ENCODE data around the gene BICDL2. TPM values are rescaled to one million over a fixed set of nuclear protein-coding genes. Genes with fewer than 3 reads are reported as not detected.

The BICDL2 gene
- total and polyA plus RNA-seq, 9 of the 15 experiments (the other 6 are each of a cell fraction or from before 2014, with no cell fraction given), result 0.09 to 0.28 (median 0.09) TPM; not detected in 6

DNA sequence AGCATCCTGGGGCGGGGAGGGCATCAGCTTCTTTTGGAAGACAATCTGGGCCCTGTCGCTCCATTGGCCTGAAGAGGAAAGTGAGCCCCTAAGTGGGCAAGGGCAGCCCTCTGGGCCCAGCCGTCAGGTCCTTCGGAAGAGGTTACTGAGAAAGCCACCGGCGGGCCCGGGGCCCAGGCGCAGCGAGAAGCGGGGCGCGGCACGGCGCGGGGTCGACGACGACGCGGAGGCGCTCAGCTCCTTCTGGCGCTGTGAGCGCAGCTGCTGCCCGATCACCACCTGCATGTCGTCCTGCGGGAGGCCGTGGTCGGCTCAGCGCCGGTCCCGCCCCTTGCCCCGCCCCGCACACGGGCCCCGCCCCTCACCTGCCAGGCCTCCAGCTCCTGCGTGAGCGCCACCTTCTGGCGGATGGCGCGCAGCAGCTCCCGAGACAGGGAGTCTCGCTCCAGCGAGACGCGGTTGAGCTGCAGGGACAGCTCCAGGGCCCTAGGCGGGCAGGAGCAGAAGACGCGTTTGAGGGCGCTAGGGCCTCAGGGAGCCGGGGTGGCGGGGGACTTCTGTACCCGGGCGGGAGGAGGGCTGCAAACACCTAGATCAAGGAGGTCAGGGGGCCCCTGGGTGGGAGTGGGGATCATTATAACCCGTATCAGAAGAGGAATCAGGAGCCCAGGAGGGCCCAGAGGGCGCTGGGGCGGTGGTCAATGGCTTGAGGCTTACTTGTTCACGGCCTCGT lies 8.6 kb downstream of the BICDL2 start (continued):
- TF ChIP-seq ZFP1 (CRISPR knock-in tag; IDR thresholded peaks at IDR 0.05) (no peak), XRCC3 (IDR thresholded peaks at IDR 0.05) (no peak), ZFX (CRISPR knock-in tag; IDR thresholded peaks at IDR 0.05) (peak; percentile 30; the same call in 1 of the 2 replicates), CXXC5 (CRISPR knock-in tag; IDR thresholded peaks at IDR 0.05) (peak; percentile 51), RBM39 (optimal IDR thresholded peaks at IDR 0.05; ENCODE audit: low read depth, low read length) (no peak), CHD1 (IDR thresholded peaks at IDR 0.05; ENCODE audit: low read length) (no peak), MYC (IDR thresholded peaks at IDR 0.05; ENCODE audit: low read depth, low read length) (peak; percentile 37; the same call in 1 of the 2 replicates), MYC (CRISPR knock-in tag; IDR thresholded peaks at IDR 0.05; ENCODE audit: borderline replicate concordance, low read depth) (no peak), ZNF57 (CRISPR knock-in tag; IDR thresholded peaks at IDR 0.05) (no peak), HIVEP1 (CRISPR knock-in tag; IDR thresholded peaks at IDR 0.05) (no peak), BRF1 (IDR thresholded peaks at IDR 0.05; ENCODE audit: borderline replicate concordance, extremely low read depth, insufficient read length) (no peak), CTBP1 (IDR thresholded peaks at IDR 0.05; ENCODE audit: borderline replicate concordance) (peak; percentile 81)
- TF ChIP-seq, protein P1, sequence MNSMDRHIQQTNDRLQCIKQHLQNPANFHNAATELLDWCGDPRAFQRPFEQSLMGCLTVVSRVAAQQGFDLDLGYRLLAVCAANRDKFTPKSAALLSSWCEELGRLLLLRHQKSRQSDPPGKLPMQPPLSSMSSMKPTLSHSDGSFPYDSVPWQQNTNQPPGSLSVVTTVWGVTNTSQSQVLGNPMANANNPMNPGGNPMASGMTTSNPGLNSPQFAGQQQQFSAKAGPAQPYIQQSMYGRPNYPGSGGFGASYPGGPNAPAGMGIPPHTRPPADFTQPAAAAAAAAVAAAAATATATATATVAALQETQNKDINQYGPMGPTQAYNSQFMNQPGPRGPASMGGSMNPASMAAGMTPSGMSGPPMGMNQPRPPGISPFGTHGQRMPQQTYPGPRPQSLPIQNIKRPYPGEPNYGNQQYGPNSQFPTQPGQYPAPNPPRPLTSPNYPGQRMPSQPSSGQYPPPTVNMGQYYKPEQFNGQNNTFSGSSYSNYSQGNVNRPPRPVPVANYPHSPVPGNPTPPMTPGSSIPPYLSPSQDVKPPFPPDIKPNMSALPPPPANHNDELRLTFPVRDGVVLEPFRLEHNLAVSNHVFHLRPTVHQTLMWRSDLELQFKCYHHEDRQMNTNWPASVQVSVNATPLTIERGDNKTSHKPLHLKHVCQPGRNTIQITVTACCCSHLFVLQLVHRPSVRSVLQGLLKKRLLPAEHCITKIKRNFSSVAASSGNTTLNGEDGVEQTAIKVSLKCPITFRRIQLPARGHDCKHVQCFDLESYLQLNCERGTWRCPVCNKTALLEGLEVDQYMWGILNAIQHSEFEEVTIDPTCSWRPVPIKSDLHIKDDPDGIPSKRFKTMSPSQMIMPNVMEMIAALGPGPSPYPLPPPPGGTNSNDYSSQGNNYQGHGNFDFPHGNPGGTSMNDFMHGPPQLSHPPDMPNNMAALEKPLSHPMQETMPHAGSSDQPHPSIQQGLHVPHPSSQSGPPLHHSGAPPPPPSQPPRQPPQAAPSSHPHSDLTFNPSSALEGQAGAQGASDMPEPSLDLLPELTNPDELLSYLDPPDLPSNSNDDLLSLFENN (IDR thresholded peaks at IDR 0.05; ENCODE audit: low read depth in 2 of 2, low read length in 2 of 2), result no peak
- TF ChIP-seq, protein P2, sequence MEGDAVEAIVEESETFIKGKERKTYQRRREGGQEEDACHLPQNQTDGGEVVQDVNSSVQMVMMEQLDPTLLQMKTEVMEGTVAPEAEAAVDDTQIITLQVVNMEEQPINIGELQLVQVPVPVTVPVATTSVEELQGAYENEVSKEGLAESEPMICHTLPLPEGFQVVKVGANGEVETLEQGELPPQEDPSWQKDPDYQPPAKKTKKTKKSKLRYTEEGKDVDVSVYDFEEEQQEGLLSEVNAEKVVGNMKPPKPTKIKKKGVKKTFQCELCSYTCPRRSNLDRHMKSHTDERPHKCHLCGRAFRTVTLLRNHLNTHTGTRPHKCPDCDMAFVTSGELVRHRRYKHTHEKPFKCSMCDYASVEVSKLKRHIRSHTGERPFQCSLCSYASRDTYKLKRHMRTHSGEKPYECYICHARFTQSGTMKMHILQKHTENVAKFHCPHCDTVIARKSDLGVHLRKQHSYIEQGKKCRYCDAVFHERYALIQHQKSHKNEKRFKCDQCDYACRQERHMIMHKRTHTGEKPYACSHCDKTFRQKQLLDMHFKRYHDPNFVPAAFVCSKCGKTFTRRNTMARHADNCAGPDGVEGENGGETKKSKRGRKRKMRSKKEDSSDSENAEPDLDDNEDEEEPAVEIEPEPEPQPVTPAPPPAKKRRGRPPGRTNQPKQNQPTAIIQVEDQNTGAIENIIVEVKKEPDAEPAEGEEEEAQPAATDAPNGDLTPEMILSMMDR (IDR thresholded peaks at IDR 0.05 in 2 of 3, conservative IDR thresholded peaks at IDR 0.05 in 1 of 3; ENCODE audit: insufficient read depth in 2 of 3, low read depth in 1 of 3, low read length in 3 of 3), result peak; percentile 61 to 96 (median 91); a peak in 5 of 6 replicates
- TF ChIP-seq, protein P3, sequence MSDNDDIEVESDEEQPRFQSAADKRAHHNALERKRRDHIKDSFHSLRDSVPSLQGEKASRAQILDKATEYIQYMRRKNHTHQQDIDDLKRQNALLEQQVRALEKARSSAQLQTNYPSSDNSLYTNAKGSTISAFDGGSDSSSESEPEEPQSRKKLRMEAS (CRISPR knock-in tag; IDR thresholded peaks at IDR 0.05), result peak; percentile 68
- TF ChIP-seq, protein P4, sequence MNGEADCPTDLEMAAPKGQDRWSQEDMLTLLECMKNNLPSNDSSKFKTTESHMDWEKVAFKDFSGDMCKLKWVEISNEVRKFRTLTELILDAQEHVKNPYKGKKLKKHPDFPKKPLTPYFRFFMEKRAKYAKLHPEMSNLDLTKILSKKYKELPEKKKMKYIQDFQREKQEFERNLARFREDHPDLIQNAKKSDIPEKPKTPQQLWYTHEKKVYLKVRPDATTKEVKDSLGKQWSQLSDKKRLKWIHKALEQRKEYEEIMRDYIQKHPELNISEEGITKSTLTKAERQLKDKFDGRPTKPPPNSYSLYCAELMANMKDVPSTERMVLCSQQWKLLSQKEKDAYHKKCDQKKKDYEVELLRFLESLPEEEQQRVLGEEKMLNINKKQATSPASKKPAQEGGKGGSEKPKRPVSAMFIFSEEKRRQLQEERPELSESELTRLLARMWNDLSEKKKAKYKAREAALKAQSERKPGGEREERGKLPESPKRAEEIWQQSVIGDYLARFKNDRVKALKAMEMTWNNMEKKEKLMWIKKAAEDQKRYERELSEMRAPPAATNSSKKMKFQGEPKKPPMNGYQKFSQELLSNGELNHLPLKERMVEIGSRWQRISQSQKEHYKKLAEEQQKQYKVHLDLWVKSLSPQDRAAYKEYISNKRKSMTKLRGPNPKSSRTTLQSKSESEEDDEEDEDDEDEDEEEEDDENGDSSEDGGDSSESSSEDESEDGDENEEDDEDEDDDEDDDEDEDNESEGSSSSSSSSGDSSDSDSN (IDR thresholded peaks at IDR 0.05; ENCODE audit: borderline replicate concordance in 1 of 2, low read depth in 2 of 2, low read length in 2 of 2), result peak in 1 of 2 experiments; percentile 78; a peak in 2 of 4 replicates
- TF ChIP-seq, protein P5, sequence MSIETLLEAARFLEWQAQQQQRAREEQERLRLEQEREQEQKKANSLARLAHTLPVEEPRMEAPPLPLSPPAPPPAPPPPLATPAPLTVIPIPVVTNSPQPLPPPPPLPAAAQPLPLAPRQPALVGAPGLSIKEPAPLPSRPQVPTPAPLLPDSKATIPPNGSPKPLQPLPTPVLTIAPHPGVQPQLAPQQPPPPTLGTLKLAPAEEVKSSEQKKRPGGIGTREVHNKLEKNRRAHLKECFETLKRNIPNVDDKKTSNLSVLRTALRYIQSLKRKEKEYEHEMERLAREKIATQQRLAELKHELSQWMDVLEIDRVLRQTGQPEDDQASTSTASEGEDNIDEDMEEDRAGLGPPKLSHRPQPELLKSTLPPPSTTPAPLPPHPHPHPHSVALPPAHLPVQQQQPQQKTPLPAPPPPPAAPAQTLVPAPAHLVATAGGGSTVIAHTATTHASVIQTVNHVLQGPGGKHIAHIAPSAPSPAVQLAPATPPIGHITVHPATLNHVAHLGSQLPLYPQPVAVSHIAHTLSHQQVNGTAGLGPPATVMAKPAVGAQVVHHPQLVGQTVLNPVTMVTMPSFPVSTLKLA (conservative IDR thresholded peaks at IDR 0.05), result peak in 1 of 2 experiments; percentile 42; a peak in 1 of 4 replicates

Measured in K562 (cell line).